Measurements from ENCODE around the gene SMYD3. TPM values are rescaled to one million over a fixed set of nuclear protein-coding genes. Genes with fewer than 3 reads are reported as not detected.

SMYD3 gene
- total and polyA plus RNA-seq, 2 of the 13 experiments (the other 11 are each of a cell fraction or from before 2014, with no cell fraction given): 27.7 to 35.8 TPM

DNA sequence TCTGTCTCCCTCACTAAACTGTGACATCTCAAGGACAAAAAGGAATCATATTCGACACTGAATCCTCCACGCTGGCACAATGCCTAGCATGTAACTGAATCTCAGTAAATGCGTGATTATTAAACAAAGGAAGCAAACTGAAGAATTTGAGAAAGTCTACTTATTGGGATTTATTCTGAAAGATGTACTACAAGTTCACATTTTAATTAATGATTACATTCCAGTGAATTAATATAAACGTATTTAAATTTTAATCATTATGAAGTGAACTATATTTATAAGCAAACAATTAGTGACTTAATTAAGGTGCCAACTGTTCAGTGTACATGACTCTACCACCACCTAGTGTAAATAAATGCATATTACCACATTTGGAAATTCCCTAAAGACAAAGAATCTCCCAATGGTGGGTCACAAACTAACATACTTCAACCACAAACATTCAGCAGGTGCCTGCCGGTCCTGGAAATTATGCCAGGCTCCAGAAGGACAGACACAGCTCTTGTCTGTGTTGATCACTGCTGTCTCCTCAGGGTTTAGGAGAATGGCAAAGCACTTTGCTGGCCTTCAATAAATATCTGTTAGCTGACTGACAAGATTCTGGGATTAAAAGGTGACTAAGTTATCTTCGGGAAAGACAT is 56.3 kb downstream of the SMYD3 start:
- H4K20me1 ChIP-seq (ENCODE audit: insufficient read depth, low read length): no peaks in the 10 kb centered on the region
- H3K79me2 ChIP-seq (ENCODE audit: insufficient read depth, low read length): no peaks in the 10 kb centered on the region
- no peaks in the 10 kb centered on the region for H3K4me1 ChIP-seq (ENCODE audit: insufficient read depth, low read length)
- H3K4me3 ChIP-seq (replicated peaks in 1 of 3; ENCODE audit: insufficient read depth in 1 of 3, low read depth in 2 of 3, low read length in 3 of 3): no peak overlapping the region
- BruUV-seq (replicated peaks): no TSS peak
- H3K27ac ChIP-seq (ENCODE audit: extremely low read length, insufficient read depth, low read length): no peak overlapping the region
- H3K9ac ChIP-seq (ENCODE audit: insufficient read depth, low read depth, low read length): no peak overlapping the region
- ATAC-seq (no peak; the same call in 1 of the 3 replicates), FAIRE-seq (peak; percentile 21), DNase-seq (ENCODE audit: low spot score) (peak; percentile 5)
- in situ Hi-C loops (cut with HindIII; ENCODE audit: extremely low pct_ligation_motif_present, low pct_unique_long_range_greater_than_20kb): loop anchor here (5.0 kb wide), 1 partner anchor 438 kb away; no protein-coding TSS in a partner anchor
- no peak overlapping the region for H3K4me2 ChIP-seq (ENCODE audit: low read depth, low read length)
- POLR2A ChIA-PET: no interaction called here
- no peaks in the 10 kb centered on the region for H3K36me3 ChIP-seq (replicated peaks in 1 of 2; ENCODE audit: control insufficient read depth in 1 of 2, insufficient read depth in 2 of 2, low read length in 2 of 2)
- CTCF ChIA-PET (ENCODE audit: low intra/inter-chr PET ratio, low total read pairs): interaction anchor here (1.7 to 1.8 kb wide), 2 partner anchors 439 to 562 kb away, joined by 4 to 18 read pairs; no protein-coding TSS in a partner anchor
- H3K27me3 ChIP-seq (ENCODE audit: control insufficient read depth in 1 of 2, insufficient read depth in 2 of 2, low read length in 2 of 2): no peaks in the 10 kb centered on the region
- WGBS (ENCODE audit: low lambda C conversion rate): 83% methylated on average over 6 of the region's 6 CpGs
- no peak overlapping the region for H2AFZ ChIP-seq (ENCODE audit: low read length)
- peaks cover 11% of the 10 kb centered on the region for H3K9me3 ChIP-seq (ENCODE audit: low read length)
- intact Hi-C loops (cut with micrococcal nuclease; ENCODE audit: unreplicated experiment): loop anchor here (1.0 to 10.0 kb wide), 2 partner anchors 438 to 936 kb away; no protein-coding TSS in a partner anchor
- TF ChIP-seq DPF2 (CRISPR knock-in tag; IDR thresholded peaks at IDR 0.05; ENCODE audit: borderline replicate concordance, low read depth) (no peak), ZBTB7B (CRISPR knock-in tag; IDR thresholded peaks at IDR 0.05) (no peak), NFYB (CRISPR knock-in tag; IDR thresholded peaks at IDR 0.05) (no peak), STAG1 (CRISPR knock-in tag; IDR thresholded peaks at IDR 0.05) (peak; percentile 78), MIXL1 (CRISPR knock-in tag; IDR thresholded peaks at IDR 0.05) (peak; percentile 54; the same call in 1 of the 2 replicates), ZNF678 (CRISPR knock-in tag; IDR thresholded peaks at IDR 0.05) (no peak)
- TF ChIP-seq, protein P1, sequence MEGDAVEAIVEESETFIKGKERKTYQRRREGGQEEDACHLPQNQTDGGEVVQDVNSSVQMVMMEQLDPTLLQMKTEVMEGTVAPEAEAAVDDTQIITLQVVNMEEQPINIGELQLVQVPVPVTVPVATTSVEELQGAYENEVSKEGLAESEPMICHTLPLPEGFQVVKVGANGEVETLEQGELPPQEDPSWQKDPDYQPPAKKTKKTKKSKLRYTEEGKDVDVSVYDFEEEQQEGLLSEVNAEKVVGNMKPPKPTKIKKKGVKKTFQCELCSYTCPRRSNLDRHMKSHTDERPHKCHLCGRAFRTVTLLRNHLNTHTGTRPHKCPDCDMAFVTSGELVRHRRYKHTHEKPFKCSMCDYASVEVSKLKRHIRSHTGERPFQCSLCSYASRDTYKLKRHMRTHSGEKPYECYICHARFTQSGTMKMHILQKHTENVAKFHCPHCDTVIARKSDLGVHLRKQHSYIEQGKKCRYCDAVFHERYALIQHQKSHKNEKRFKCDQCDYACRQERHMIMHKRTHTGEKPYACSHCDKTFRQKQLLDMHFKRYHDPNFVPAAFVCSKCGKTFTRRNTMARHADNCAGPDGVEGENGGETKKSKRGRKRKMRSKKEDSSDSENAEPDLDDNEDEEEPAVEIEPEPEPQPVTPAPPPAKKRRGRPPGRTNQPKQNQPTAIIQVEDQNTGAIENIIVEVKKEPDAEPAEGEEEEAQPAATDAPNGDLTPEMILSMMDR (CRISPR knock-in tag; IDR thresholded peaks at IDR 0.05): peak; percentile 65
- TF ChIP-seq, protein P2, sequence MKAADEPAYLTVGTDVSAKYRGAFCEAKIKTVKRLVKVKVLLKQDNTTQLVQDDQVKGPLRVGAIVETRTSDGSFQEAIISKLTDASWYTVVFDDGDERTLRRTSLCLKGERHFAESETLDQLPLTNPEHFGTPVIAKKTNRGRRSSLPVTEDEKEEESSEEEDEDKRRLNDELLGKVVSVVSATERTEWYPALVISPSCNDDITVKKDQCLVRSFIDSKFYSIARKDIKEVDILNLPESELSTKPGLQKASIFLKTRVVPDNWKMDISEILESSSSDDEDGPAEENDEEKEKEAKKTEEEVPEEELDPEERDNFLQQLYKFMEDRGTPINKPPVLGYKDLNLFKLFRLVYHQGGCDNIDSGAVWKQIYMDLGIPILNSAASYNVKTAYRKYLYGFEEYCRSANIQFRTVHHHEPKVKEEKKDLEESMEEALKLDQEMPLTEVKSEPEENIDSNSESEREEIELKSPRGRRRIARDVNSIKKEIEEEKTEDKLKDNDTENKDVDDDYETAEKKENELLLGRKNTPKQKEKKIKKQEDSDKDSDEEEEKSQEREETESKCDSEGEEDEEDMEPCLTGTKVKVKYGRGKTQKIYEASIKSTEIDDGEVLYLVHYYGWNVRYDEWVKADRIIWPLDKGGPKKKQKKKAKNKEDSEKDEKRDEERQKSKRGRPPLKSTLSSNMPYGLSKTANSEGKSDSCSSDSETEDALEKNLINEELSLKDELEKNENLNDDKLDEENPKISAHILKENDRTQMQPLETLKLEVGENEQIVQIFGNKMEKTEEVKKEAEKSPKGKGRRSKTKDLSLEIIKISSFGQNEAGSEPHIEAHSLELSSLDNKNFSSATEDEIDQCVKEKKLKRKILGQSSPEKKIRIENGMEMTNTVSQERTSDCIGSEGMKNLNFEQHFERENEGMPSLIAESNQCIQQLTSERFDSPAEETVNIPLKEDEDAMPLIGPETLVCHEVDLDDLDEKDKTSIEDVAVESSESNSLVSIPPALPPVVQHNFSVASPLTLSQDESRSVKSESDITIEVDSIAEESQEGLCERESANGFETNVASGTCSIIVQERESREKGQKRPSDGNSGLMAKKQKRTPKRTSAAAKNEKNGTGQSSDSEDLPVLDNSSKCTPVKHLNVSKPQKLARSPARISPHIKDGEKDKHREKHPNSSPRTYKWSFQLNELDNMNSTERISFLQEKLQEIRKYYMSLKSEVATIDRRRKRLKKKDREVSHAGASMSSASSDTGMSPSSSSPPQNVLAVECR (CRISPR knock-in tag; IDR thresholded peaks at IDR 0.05; ENCODE audit: borderline replicate concordance): no peak
- TF ChIP-seq, protein P3, sequence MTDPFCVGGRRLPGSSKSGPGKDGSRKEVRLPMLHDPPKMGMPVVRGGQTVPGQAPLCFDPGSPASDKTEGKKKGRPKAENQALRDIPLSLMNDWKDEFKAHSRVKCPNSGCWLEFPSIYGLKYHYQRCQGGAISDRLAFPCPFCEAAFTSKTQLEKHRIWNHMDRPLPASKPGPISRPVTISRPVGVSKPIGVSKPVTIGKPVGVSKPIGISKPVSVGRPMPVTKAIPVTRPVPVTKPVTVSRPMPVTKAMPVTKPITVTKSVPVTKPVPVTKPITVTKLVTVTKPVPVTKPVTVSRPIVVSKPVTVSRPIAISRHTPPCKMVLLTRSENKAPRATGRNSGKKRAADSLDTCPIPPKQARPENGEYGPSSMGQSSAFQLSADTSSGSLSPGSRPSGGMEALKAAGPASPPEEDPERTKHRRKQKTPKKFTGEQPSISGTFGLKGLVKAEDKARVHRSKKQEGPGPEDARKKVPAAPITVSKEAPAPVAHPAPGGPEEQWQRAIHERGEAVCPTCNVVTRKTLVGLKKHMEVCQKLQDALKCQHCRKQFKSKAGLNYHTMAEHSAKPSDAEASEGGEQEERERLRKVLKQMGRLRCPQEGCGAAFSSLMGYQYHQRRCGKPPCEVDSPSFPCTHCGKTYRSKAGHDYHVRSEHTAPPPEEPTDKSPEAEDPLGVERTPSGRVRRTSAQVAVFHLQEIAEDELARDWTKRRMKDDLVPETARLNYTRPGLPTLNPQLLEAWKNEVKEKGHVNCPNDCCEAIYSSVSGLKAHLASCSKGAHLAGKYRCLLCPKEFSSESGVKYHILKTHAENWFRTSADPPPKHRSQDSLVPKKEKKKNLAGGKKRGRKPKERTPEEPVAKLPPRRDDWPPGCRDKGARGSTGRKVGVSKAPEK (CRISPR knock-in tag; IDR thresholded peaks at IDR 0.05; ENCODE audit: borderline replicate concordance): no peak
- TF ChIP-seq, protein P4, sequence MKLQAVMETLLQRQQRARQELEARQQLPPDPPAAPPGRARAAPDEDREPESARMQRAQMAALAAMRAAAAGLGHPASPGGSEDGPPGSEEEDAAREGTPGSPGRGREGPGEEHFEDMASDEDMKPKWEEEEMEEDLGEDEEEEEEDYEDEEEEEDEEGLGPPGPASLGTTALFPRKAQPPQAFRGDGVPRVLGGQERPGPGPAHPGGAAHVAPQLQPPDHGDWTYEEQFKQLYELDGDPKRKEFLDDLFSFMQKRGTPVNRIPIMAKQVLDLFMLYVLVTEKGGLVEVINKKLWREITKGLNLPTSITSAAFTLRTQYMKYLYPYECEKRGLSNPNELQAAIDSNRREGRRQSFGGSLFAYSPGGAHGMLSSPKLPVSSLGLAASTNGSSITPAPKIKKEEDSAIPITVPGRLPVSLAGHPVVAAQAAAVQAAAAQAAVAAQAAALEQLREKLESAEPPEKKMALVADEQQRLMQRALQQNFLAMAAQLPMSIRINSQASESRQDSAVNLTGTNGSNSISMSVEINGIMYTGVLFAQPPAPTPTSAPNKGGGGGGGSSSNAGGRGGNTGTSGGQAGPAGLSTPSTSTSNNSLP (IDR thresholded peaks at IDR 0.05; ENCODE audit: low read depth, low read length): peak; percentile 60; the same call in 1 of the 2 replicates
- TF ChIP-seq, protein P5, sequence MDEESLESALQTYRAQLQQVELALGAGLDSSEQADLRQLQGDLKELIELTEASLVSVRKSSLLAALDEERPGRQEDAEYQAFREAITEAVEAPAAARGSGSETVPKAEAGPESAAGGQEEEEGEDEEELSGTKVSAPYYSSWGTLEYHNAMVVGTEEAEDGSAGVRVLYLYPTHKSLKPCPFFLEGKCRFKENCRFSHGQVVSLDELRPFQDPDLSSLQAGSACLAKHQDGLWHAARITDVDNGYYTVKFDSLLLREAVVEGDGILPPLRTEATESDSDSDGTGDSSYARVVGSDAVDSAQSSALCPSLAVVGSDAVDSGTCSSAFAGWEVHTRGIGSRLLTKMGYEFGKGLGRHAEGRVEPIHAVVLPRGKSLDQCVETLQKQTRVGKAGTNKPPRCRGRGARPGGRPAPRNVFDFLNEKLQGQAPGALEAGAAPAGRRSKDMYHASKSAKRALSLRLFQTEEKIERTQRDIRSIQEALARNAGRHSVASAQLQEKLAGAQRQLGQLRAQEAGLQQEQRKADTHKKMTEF (CRISPR knock-in tag; IDR thresholded peaks at IDR 0.05): no peak
